WTC11 (cell line): ENCODE results near the gene AOAH. TPM values are rescaled to one million over a fixed set of nuclear protein-coding genes. Genes with fewer than 3 reads are reported as not detected.

ENCODE experiments used
- ATAC-seq: fragments of 200-7000 bp; cut with Tn5 transposase; 2 replicates; pipeline ENCODE4 v1.10.0; 2021; ENCODE audit warnings: mild to moderate bottlenecking, moderate library complexity
- CTCF ChIA-PET: fragments of 300-600 bp; sonication (Branson Sonifier 250); formaldehyde crosslinking; loops from one replicate; lab custom pipeline; 2021; ENCODE audit warnings: antibody characterized with exemption; lab: Charles Lee
- POLR2A ChIA-PET: fragments of 350-600 bp; sonication (Branson Sonifier 250); formaldehyde crosslinking; loops from one replicate; lab custom pipeline; 2021; ENCODE audit warnings: antibody characterized with exemption; lab: Charles Lee
- DNase-seq: peaks from one replicate; pipeline ENCODE4 v3.0.0; 2021; ENCODE audit warnings: low spot score
- H3K27ac Mint-ChIP-seq: 2 replicates; pipeline ENCODE4 v1.8.0; 2021; ENCODE audit warnings: mixed read lengths
- H3K27me3 Mint-ChIP-seq: 2 replicates; pipeline ENCODE4 v1.8.0; 2021; ENCODE audit warnings: low read depth, mild to moderate bottlenecking, moderate library complexity, mixed read lengths
- H3K36me3 Mint-ChIP-seq: 2 replicates; pipeline ENCODE4 v1.8.0; 2021; ENCODE audit warnings: mixed read lengths
- H3K4me1 Mint-ChIP-seq: 2 replicates; pipeline ENCODE4 v1.8.0; 2022; ENCODE audit warnings: mixed read lengths
- H3K4me3 Mint-ChIP-seq: 2 replicates; pipeline ENCODE4 v1.8.0; 2021; ENCODE audit warnings: mild to moderate bottlenecking, moderate library complexity, mixed read lengths
- H3K9me3 Mint-ChIP-seq: 2 replicates; pipeline ENCODE4 v1.8.0; 2021; ENCODE audit warnings: mixed read lengths
- ATF1 ChIP-seq: sonication (generic); formaldehyde crosslinking; IDR thresholded peaks from 2 replicates; pipeline ENCODE4 v1.8.1; 2023; ENCODE audit warnings: mild to moderate bottlenecking, moderate library complexity, missing genetic modification reagents
- EMX1 ChIP-seq: fragments of 250-450 bp; sonication (Bioruptor Pico); IDR thresholded peaks from 2 replicates; pipeline ENCODE4 v1.8.0; 2021; ENCODE audit warnings: mild to moderate bottlenecking
- FOXK1 ChIP-seq: sonication (generic); formaldehyde crosslinking; IDR thresholded peaks from 2 replicates; pipeline ENCODE4 v1.8.0; 2022; ENCODE audit warnings: mild to moderate bottlenecking, moderate library complexity, missing genetic modification reagents
- FOXP1 ChIP-seq: sonication (generic); formaldehyde crosslinking; IDR thresholded peaks from 2 replicates; pipeline ENCODE4 v1.8.0; 2022; ENCODE audit warnings: missing genetic modification reagents, mild to moderate bottlenecking, moderate library complexity, borderline replicate concordance
- GTF2I ChIP-seq: fragments of 250-450 bp; sonication (Bioruptor Pico); conservative IDR thresholded peaks from 2 replicates; pipeline ENCODE4 v1.4.0; 2021; ENCODE audit warnings: mild to moderate bottlenecking
- MXD4 ChIP-seq: fragments of 250-450 bp; sonication (Bioruptor Pico); IDR thresholded peaks from 2 replicates; pipeline ENCODE4 v1.8.0; 2021; ENCODE audit warnings: mild to moderate bottlenecking, moderate library complexity, borderline replicate concordance
- RORB ChIP-seq: fragments of 250-450 bp; sonication (Bioruptor Pico); IDR thresholded peaks from 2 replicates; pipeline ENCODE4 v1.9.0; 2021; ENCODE audit warnings: mild to moderate bottlenecking
- TEAD1 ChIP-seq: sonication (generic); formaldehyde crosslinking; IDR thresholded peaks from 2 replicates; pipeline ENCODE4 v1.8.0; 2022; ENCODE audit warnings: mild to moderate bottlenecking, missing genetic modification reagents
- ZNF219 ChIP-seq: sonication (generic); formaldehyde crosslinking; IDR thresholded peaks from 2 replicates; pipeline ENCODE4 v1.8.0; 2023; ENCODE audit warnings: missing genetic modification reagents, mild to moderate bottlenecking, borderline replicate concordance
- ZNF416 ChIP-seq: fragments of 250-450 bp; sonication (Bioruptor Pico); IDR thresholded peaks from 2 replicates; pipeline ENCODE4 v1.9.0; 2021; ENCODE audit warnings: mild to moderate bottlenecking, inconsistent platforms
- total RNA-seq: library from RNA; stranded (reverse); gene quantifications from 3 replicates; pipeline ENCODE4 v1.2.3, GENCODE V29; 2021
- TF ChIP-seq, protein P1 (sequence below): sonication (generic); formaldehyde crosslinking; IDR thresholded peaks from 2 replicates; pipeline ENCODE4 v1.8.1; 2022; ENCODE audit warnings: mild to moderate bottlenecking, moderate library complexity, missing genetic modification reagents
- TF ChIP-seq, protein P2 (sequence below): fragments of 250-450 bp; sonication (Bioruptor Pico); IDR thresholded peaks from 2 replicates; pipeline ENCODE4 v1.8.0; 2021; ENCODE audit warnings: mild to moderate bottlenecking
- TF ChIP-seq, protein P3 (sequence below): fragments of 250-450 bp; sonication (Bioruptor Pico); IDR thresholded peaks from 2 replicates; pipeline ENCODE4 v1.9.0; 2021; ENCODE audit warnings: mild to moderate bottlenecking
- TF ChIP-seq, protein P4 (sequence below): fragments of 250-450 bp; sonication (Bioruptor Pico); IDR thresholded peaks from 2 replicates; pipeline ENCODE4 v2.1.2; 2022; ENCODE audit warnings: mild to moderate bottlenecking, moderate library complexity
- TF ChIP-seq, protein P5 (sequence below): sonication (generic); formaldehyde crosslinking; IDR thresholded peaks from 2 replicates; pipeline ENCODE4 v1.8.0; 2023; ENCODE audit warnings: mild to moderate bottlenecking, missing genetic modification reagents
- TF ChIP-seq, protein P6 (sequence below): sonication (generic); formaldehyde crosslinking; IDR thresholded peaks from 2 replicates; pipeline ENCODE4 v1.8.0; 2023; ENCODE audit warnings: missing genetic modification reagents, mild to moderate bottlenecking, borderline replicate concordance
- TF ChIP-seq, protein P7 (sequence below): sonication (generic); formaldehyde crosslinking; IDR thresholded peaks from 2 replicates; pipeline ENCODE4 v1.8.0; 2022; ENCODE audit warnings: mild to moderate bottlenecking, missing genetic modification reagents
- TF ChIP-seq, protein P8 (sequence below): sonication (generic); formaldehyde crosslinking; IDR thresholded peaks from 2 replicates; pipeline ENCODE4 v1.8.1; 2022; ENCODE audit warnings: missing genetic modification reagents, borderline replicate concordance

Gene AOAH
- total RNA-seq, 1 experiment from 2014 or later = 0.31 TPM

DNA sequence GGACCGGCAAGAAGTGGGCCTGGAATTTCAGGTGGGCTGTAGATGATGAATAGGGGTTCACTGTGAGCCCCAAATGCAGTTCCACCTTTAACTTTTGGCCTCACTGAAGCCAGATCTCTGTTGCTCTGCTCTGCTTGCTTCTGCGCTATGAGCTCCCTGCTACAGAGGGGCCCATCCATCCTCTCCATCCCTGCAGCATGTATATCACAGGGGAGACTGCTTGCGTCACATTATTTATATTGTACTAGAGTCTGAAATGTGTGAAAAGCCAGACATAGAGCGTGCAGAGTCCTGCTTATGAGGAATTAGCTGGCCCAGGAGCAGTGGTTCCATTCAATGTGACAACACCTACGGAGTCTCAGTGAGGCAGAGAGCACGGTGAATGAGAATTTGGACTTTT, 69.9 kb downstream of the AOAH start (continued):
- TF ChIP-seq ZNF416 (CRISPR knock-in tag) (no peak), ZNF219 (CRISPR knock-in tag) (no peak), EMX1 (CRISPR knock-in tag) (no peak)

DNA sequence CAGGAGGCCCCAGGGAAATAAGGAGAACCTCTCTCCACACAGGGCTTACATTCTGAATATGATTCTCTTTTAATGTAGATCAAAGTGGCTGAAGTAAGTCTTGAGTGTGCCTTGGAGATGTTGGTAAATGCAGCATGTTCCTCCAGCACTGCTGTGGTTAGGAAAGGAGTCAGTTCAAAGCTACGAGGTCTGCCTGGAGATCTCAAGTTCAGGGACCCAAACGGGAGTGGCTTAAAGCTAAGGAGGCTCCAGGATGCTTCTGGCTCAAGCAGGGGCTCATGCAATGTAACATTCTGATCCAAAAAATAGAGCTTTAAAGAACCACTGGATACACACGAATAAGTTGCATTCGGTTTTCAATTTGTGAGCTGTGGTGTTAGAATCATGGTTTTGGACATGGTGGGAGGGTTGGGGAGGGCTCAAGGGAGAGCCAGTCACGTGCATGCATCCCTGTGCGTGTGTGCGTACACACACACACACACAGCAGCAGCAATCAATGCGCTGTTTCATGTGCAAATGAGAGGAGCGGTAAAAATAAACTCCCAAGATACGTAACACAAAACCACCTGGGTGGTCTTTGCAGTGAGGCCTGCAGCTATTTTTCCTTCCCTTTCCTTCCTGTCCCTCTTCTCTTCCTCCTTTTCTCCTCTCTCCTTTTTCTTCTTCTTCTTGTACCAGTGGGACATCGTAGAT, 70.5 kb downstream of the AOAH start:
- DNase-seq = peak; percentile 25
- Mint-ChIP-seq H3K9me3 (peaks cover 3% of the 10 kb centered on the region; the same call in 1 of the 2 replicates), H3K4me3 (peak overlapping the region; percentile 26), H3K36me3 (no peaks in the 10 kb centered on the region), H3K4me1 (peaks cover 72% of the 10 kb centered on the region), H3K27ac (peak overlapping the region; percentile 97), H3K27me3 (peaks cover 4% of the 10 kb centered on the region; the same call in 1 of the 2 replicates)
- peak; percentile 64 for ATAC-seq
- ChIA-PET POLR2A (interaction anchor here (1.4 kb wide), 1 partner anchor 21 kb away, joined by 4 read pairs; no protein-coding TSS in a partner anchor), CTCF (interaction anchor here (0.7 to 2.0 kb wide), 6 partner anchors 17 to 528 kb away, joined by 3 to 12 read pairs (median 3); no protein-coding TSS in a partner anchor)
- TF ChIP-seq, protein P1, sequence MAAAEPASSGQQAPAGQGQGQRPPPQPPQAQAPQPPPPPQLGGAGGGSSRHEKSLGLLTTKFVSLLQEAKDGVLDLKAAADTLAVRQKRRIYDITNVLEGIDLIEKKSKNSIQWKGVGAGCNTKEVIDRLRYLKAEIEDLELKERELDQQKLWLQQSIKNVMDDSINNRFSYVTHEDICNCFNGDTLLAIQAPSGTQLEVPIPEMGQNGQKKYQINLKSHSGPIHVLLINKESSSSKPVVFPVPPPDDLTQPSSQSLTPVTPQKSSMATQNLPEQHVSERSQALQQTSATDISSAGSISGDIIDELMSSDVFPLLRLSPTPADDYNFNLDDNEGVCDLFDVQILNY (CRISPR knock-in tag) = no peak
- TF ChIP-seq, protein P2, sequence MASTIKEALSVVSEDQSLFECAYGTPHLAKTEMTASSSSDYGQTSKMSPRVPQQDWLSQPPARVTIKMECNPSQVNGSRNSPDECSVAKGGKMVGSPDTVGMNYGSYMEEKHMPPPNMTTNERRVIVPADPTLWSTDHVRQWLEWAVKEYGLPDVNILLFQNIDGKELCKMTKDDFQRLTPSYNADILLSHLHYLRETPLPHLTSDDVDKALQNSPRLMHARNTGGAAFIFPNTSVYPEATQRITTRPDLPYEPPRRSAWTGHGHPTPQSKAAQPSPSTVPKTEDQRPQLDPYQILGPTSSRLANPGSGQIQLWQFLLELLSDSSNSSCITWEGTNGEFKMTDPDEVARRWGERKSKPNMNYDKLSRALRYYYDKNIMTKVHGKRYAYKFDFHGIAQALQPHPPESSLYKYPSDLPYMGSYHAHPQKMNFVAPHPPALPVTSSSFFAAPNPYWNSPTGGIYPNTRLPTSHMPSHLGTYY (CRISPR knock-in tag) = no peak
- TF ChIP-seq FOXP1 = no peak
- TF ChIP-seq, protein P3, sequence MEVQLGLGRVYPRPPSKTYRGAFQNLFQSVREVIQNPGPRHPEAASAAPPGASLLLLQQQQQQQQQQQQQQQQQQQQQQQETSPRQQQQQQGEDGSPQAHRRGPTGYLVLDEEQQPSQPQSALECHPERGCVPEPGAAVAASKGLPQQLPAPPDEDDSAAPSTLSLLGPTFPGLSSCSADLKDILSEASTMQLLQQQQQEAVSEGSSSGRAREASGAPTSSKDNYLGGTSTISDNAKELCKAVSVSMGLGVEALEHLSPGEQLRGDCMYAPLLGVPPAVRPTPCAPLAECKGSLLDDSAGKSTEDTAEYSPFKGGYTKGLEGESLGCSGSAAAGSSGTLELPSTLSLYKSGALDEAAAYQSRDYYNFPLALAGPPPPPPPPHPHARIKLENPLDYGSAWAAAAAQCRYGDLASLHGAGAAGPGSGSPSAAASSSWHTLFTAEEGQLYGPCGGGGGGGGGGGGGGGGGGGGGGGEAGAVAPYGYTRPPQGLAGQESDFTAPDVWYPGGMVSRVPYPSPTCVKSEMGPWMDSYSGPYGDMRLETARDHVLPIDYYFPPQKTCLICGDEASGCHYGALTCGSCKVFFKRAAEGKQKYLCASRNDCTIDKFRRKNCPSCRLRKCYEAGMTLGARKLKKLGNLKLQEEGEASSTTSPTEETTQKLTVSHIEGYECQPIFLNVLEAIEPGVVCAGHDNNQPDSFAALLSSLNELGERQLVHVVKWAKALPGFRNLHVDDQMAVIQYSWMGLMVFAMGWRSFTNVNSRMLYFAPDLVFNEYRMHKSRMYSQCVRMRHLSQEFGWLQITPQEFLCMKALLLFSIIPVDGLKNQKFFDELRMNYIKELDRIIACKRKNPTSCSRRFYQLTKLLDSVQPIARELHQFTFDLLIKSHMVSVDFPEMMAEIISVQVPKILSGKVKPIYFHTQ (CRISPR knock-in tag) = no peak
- TF ChIP-seq, protein P4, sequence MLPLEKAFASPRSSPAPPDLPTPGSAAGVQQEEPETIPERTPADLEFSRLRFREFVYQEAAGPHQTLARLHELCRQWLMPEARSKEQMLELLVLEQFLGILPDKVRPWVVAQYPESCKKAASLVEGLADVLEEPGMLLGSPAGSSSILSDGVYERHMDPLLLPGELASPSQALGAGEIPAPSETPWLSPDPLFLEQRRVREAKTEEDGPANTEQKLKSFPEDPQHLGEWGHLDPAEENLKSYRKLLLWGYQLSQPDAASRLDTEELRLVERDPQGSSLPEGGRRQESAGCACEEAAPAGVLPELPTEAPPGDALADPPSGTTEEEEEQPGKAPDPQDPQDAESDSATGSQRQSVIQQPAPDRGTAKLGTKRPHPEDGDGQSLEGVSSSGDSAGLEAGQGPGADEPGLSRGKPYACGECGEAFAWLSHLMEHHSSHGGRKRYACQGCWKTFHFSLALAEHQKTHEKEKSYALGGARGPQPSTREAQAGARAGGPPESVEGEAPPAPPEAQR (CRISPR knock-in tag) = no peak
- TF ChIP-seq, protein P5, sequence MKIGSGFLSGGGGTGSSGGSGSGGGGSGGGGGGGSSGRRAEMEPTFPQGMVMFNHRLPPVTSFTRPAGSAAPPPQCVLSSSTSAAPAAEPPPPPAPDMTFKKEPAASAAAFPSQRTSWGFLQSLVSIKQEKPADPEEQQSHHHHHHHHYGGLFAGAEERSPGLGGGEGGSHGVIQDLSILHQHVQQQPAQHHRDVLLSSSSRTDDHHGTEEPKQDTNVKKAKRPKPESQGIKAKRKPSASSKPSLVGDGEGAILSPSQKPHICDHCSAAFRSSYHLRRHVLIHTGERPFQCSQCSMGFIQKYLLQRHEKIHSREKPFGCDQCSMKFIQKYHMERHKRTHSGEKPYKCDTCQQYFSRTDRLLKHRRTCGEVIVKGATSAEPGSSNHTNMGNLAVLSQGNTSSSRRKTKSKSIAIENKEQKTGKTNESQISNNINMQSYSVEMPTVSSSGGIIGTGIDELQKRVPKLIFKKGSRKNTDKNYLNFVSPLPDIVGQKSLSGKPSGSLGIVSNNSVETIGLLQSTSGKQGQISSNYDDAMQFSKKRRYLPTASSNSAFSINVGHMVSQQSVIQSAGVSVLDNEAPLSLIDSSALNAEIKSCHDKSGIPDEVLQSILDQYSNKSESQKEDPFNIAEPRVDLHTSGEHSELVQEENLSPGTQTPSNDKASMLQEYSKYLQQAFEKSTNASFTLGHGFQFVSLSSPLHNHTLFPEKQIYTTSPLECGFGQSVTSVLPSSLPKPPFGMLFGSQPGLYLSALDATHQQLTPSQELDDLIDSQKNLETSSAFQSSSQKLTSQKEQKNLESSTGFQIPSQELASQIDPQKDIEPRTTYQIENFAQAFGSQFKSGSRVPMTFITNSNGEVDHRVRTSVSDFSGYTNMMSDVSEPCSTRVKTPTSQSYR (CRISPR knock-in tag) = no peak
- TF ChIP-seq FOXK1 (CRISPR knock-in tag) = 0 out of 2 replicates have a peak, but pooled peaks have one; percentile 38
- TF ChIP-seq, protein P6, sequence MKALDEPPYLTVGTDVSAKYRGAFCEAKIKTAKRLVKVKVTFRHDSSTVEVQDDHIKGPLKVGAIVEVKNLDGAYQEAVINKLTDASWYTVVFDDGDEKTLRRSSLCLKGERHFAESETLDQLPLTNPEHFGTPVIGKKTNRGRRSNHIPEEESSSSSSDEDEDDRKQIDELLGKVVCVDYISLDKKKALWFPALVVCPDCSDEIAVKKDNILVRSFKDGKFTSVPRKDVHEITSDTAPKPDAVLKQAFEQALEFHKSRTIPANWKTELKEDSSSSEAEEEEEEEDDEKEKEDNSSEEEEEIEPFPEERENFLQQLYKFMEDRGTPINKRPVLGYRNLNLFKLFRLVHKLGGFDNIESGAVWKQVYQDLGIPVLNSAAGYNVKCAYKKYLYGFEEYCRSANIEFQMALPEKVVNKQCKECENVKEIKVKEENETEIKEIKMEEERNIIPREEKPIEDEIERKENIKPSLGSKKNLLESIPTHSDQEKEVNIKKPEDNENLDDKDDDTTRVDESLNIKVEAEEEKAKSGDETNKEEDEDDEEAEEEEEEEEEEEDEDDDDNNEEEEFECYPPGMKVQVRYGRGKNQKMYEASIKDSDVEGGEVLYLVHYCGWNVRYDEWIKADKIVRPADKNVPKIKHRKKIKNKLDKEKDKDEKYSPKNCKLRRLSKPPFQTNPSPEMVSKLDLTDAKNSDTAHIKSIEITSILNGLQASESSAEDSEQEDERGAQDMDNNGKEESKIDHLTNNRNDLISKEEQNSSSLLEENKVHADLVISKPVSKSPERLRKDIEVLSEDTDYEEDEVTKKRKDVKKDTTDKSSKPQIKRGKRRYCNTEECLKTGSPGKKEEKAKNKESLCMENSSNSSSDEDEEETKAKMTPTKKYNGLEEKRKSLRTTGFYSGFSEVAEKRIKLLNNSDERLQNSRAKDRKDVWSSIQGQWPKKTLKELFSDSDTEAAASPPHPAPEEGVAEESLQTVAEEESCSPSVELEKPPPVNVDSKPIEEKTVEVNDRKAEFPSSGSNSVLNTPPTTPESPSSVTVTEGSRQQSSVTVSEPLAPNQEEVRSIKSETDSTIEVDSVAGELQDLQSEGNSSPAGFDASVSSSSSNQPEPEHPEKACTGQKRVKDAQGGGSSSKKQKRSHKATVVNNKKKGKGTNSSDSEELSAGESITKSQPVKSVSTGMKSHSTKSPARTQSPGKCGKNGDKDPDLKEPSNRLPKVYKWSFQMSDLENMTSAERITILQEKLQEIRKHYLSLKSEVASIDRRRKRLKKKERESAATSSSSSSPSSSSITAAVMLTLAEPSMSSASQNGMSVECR (CRISPR knock-in tag) = no peak
- TF ChIP-seq, protein P7, sequence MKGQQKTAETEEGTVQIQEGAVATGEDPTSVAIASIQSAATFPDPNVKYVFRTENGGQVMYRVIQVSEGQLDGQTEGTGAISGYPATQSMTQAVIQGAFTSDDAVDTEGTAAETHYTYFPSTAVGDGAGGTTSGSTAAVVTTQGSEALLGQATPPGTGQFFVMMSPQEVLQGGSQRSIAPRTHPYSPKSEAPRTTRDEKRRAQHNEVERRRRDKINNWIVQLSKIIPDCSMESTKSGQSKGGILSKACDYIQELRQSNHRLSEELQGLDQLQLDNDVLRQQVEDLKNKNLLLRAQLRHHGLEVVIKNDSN = peak; percentile 63; the same call in 1 of the 2 replicates
- no peak for TF ChIP-seq RORB (CRISPR knock-in tag)
- no peak for TF ChIP-seq ATF1
- TF ChIP-seq, protein P8, sequence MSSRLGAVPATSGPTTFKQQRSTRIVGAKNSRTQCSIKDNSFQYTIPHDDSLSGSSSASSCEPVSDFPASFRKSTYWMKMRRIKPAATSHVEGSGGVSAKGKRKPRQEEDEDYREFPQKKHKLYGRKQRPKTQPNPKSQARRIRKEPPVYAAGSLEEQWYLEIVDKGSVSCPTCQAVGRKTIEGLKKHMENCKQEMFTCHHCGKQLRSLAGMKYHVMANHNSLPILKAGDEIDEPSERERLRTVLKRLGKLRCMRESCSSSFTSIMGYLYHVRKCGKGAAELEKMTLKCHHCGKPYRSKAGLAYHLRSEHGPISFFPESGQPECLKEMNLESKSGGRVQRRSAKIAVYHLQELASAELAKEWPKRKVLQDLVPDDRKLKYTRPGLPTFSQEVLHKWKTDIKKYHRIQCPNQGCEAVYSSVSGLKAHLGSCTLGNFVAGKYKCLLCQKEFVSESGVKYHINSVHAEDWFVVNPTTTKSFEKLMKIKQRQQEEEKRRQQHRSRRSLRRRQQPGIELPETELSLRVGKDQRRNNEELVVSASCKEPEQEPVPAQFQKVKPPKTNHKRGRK = no peak
- TF ChIP-seq TEAD1 (CRISPR knock-in tag) = no peak
- TF ChIP-seq GTF2I (CRISPR knock-in tag) = no peak
- TF ChIP-seq MXD4 (CRISPR knock-in tag) = no peak
